Retinal pigment epithelial cell (primary cell): ENCODE measurements around the gene CCDC34.
A peak's percentile ranks its signal among the peaks of the same experiment; 100 is the strongest.

Source experiments
- DNase-seq: peaks from one replicate; pipeline ENCODE4 v3.0.0-alpha.2; 2010; ENCODE audit warnings: low read depth
- H3K4me3 ChIP-seq: 2 replicates; pipeline ENCODE4 v1.5.1; 2011; ENCODE audit warnings: mild to moderate bottlenecking, low read length, control low read depth, moderate library complexity
- TF ChIP-seq, protein P1 (sequence below): conservative IDR thresholded peaks from 2 replicates; pipeline ENCODE4 v1.5.1; 2011; ENCODE audit warnings: low read depth, low read length, control low read depth, inconsistent platforms

The CCDC34 gene, protein sequence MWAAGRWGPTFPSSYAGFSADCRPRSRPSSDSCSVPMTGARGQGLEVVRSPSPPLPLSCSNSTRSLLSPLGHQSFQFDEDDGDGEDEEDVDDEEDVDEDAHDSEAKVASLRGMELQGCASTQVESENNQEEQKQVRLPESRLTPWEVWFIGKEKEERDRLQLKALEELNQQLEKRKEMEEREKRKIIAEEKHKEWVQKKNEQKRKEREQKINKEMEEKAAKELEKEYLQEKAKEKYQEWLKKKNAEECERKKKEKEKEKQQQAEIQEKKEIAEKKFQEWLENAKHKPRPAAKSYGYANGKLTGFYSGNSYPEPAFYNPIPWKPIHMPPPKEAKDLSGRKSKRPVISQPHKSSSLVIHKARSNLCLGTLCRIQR

DNA sequence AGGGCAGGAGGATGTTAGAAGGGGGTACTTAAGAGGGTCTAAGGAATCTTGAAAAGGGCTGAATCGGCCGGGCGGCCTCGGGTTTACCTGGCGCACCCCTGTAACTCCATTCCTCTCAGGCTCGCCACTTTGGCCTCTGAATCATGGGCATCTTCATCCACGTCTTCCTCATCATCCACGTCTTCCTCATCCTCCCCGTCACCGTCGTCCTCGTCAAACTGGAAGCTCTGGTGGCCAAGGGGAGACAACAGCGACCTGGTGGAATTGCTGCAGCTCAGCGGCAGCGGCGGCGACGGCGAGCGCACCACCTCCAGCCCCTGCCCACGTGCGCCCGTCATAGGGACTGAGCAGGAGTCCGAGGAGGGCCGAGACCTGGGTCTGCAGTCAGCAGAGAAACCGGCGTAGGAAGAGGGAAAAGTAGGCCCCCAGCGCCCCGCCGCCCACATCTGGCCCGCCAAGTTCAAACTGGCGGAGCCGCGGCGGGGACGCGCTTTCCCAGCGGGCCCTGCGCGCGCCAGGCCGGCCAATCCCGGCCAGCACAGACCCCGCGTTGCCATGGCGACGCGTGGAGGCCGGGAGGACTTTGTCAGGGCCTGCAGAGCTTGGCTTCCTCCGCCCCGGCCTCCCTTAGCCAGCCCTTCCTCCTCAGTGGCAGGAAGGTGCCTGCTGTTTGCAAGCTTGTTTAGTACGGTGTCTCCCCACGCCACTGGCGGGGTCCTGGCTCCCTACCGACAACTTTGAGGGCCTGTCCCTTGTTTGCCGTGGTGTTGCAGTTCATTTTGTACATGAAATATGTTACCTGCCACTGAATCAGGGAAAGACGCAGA is at the start of gene CCDC34:
Gene CCDC34 (minus strand): TSS at position 467 of the 827 bp plus-strand sequence. CDS start 21 bp downstream, at position 446.
- peak; percentile 72 for DNase-seq
- peak within 1 kb of the TSS; percentile 84 for H3K4me3 ChIP-seq
- TF ChIP-seq, protein P1, sequence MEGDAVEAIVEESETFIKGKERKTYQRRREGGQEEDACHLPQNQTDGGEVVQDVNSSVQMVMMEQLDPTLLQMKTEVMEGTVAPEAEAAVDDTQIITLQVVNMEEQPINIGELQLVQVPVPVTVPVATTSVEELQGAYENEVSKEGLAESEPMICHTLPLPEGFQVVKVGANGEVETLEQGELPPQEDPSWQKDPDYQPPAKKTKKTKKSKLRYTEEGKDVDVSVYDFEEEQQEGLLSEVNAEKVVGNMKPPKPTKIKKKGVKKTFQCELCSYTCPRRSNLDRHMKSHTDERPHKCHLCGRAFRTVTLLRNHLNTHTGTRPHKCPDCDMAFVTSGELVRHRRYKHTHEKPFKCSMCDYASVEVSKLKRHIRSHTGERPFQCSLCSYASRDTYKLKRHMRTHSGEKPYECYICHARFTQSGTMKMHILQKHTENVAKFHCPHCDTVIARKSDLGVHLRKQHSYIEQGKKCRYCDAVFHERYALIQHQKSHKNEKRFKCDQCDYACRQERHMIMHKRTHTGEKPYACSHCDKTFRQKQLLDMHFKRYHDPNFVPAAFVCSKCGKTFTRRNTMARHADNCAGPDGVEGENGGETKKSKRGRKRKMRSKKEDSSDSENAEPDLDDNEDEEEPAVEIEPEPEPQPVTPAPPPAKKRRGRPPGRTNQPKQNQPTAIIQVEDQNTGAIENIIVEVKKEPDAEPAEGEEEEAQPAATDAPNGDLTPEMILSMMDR = no peak

DNA sequence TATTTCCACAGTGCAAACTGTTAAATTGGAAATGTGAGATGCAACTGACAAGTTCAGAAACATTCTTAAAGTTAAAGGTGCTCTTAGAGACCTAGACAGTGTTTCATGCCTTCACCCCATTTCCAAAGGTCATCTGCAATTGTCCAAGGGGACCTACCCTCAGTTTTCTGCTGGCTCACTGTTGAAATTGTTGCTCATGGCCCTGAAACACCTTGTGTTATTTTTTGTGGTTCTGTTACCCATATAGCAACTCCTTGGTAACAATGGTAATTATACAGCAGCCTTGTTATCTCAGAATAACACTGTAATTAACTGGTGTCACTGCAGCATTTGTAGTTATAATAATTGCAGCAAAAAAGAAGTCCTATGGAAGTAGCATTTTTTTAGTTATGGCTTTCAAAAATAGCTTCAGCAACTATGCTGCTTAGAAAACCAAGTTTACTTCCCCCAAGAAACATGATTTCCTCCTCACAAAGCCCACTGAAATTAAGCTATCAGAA is 49.2 kb upstream of the CCDC34 start:
- TF ChIP-seq, protein P1 = no peak
- DNase-seq = no peak

DNA sequence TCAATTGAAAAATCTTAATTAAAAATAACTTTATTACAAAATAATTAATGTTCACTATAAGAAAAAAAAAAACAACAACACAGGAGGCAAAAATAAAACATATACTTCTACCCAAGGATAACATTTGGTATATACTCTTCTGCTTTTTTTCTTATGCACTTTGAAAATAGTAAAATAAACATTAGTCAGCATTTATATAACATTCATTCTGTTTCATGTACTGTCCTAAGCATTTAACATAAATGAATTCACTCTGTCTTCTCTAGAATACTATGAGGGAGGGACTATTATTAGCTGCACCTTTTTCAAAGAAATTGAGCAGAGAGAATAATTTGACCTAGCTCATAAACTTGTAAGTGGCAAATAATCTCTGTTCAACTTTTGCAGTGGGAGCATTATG is 48.3 kb upstream of the CCDC34 start:
- no peak for DNase-seq
- H3K4me3 ChIP-seq = no peak overlapping the region
- TF ChIP-seq, protein P1 = no peak

More for the DNA sequence above, 49.2 kb upstream of the CCDC34 start:
- no peak overlapping the region for H3K4me3 ChIP-seq

DNA sequence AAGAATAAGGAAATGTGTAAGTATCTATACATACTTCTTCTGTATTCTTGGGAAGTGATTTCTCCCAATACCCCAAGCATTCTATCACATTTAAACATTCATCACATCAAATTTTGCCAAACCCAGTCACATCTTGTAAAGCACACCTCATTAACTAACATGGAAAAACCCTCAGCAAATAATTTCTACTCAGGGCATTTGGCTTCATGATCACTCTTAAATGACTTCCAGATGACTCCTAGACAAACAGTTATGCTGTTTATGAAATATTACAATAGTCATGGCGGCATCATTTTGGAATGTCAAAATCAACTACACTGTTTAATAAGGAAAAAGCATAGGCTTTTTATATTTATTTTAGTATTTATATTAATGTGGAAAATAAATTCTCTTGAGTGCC is 47.3 kb upstream of the CCDC34 start:
- TF ChIP-seq, protein P1 = no peak
- H3K4me3 ChIP-seq = no peak overlapping the region
- no peak for DNase-seq

DNA sequence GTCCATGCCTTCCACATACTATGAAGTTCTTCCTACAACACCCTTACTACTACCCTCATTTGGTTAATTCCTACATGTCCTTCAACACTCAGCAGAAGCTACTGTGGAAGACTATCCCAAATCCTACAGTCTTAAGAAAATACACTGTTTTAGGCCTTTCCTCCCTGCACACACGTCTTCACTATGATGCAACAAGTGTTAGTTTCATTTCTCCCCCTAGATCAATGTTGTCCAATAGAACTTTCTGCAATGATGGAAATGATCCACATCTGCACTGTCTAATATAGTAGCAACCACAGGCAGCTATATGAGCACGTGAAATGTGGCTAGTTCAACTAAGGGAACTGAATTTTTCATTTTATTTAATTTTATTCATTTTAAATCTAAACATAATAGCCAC is 46.7 kb upstream of the CCDC34 start:
- TF ChIP-seq, protein P1 = no peak
- no peak overlapping the region for H3K4me3 ChIP-seq
- no peak for DNase-seq

DNA sequence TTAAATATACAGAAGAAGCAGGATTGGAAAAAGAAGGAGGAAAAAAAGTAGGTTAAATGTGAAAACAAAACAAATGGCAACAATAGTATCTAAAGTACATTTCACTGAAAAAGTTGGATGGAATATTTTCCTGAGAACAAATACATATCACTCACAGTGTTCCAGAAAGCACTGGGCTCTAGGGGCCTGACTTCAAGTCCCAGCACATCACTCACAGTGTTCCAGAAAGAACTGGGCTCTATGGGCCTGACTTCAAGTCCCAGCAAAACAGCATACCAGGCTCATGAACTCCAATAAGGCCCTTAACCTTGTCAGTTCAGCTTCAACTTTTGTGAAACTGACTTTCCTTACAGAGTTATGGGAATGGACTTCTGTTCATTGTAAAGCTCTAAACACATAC is 46.0 kb upstream of the CCDC34 start:
- no peak overlapping the region for H3K4me3 ChIP-seq
- no peak for DNase-seq
- TF ChIP-seq, protein P1 = no peak
